GM10248 (cell line): ENCODE results near the gene NOC2L.

Source experiments
- CTCF ChIA-PET: fragments of 300-600 bp; sonication (Branson Sonifier 250); formaldehyde crosslinking; extraction: SDS; loops from one replicate; lab custom pipeline; 2021; ENCODE audit warnings: antibody characterized with exemption; lab: Yijun Ruan, JAX
- POLR2A ChIA-PET: fragments of 350-650 bp; sonication (Branson Sonifier 250); formaldehyde crosslinking; extraction: SDS; loops from one replicate; lab custom pipeline; 2020; ENCODE audit warnings: antibody characterized with exemption; lab: Yijun Ruan, JAX
- DNase-seq: peaks from one replicate; pipeline ENCODE4 v3.0.0; 2012; ENCODE audit errors: extremely low spot score
- CTCF ChIP-seq: IDR thresholded peaks from 2 replicates; pipeline ENCODE4 v1.5.1; 2012; ENCODE audit warnings: mild to moderate bottlenecking, low read depth; ENCODE audit errors: extremely low read depth, missing control alignments, control extremely low read depth

The NOC2L gene

DNA sequence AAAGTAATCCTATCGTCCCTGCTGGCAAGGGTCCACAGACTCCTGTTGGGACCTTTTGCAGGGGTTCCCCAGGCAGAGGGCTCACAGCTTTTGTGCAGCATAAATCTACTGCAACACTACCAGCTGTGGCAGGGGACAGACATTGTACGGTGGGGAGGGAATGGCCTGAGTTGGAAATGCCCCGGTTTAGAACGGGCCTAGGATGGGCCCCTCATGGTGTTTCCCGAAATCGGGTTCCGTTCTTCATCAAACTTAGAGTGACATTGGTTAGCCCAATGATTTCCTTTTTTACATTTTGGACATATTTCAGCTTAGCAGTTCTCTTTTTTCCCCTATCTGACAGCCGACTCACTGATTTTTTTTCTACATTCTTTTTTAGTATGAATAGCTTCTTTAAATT, 61.8 kb downstream of the NOC2L start:
- POLR2A ChIA-PET = no interaction called here
- TF ChIP-seq CTCF = no peak
- CTCF ChIA-PET = interaction anchor here (1.0 kb wide), 1 partner anchor 44 kb away, joined by 3 read pairs; no protein-coding TSS in a partner anchor
- DNase-seq = no peak
